ENCODE measurements around the gene RTTN. TPM values are rescaled to one million over a fixed set of nuclear protein-coding genes. Genes with fewer than 3 reads are reported as not detected.

RTTN gene
- total RNA-seq, 2 donors from 2014 or later: 22.3 to 35.4 TPM

DNA sequence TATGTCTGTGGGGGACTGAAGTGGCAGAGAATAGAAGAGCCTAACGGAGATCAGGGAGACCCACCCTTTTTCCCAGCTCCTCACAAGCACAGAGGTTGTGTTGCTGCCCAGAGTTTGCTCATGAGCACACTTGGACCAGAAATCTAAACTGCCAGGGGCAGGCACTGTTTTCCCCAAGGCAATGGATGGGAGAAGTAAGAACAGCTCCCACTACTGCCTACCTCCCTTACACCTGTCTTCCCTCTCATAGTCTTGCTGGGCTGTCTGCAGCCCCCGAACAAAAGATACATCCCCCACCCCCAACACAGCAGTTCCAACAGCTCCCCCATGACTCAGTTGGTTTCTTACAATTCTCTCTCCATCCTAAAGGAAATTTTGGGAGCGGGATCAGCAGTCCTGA lies 209.7 kb downstream of the RTTN start:
- no peak for TF ChIP-seq CTCF (conservative IDR thresholded peaks at IDR 0.05)
- H3K27ac Mint-ChIP-seq: no peak overlapping the region
- no peaks in the 10 kb centered on the region for H3K4me1 ChIP-seq (ENCODE audit: control insufficient read depth, insufficient read depth, low read length)
- H3K27me3 Mint-ChIP-seq (ENCODE audit: insufficient read depth): no peaks in the 10 kb centered on the region
- no peaks in the 10 kb centered on the region for H3K27me3 ChIP-seq (ENCODE audit: control insufficient read depth, insufficient read depth, low read length, poor library complexity, severe bottlenecking)
- H3K4me3 ChIP-seq (ENCODE audit: low read length): no peak overlapping the region
- 92 to 100% methylated on average over 2 to 3 of the region's 3 CpGs for WGBS, 2 experiments (ENCODE audit: insufficient coverage in 1 of 2, insufficient read length in 1 of 2)
- no peak overlapping the region for H3K4me3 Mint-ChIP-seq
- no peak overlapping the region for H3K27ac ChIP-seq (ENCODE audit: low read depth, low read length)
- peaks cover 3% of the 10 kb centered on the region for H3K9me3 Mint-ChIP-seq
- no peak overlapping the region for H3K9ac ChIP-seq (ENCODE audit: extremely low read depth, low read length, poor library complexity, severe bottlenecking)
- H3K9me3 ChIP-seq (ENCODE audit: control insufficient read depth, low read length): no peaks in the 10 kb centered on the region
- no peaks in the 10 kb centered on the region for H3K36me3 ChIP-seq (ENCODE audit: control insufficient read depth, insufficient read depth, low read length)
- DNase-seq: no peak
- H3K4me1 Mint-ChIP-seq: peaks cover 7% of the 10 kb centered on the region
- peaks cover 3% of the 10 kb centered on the region for H3K36me3 Mint-ChIP-seq (ENCODE audit: low read depth)

DNA sequence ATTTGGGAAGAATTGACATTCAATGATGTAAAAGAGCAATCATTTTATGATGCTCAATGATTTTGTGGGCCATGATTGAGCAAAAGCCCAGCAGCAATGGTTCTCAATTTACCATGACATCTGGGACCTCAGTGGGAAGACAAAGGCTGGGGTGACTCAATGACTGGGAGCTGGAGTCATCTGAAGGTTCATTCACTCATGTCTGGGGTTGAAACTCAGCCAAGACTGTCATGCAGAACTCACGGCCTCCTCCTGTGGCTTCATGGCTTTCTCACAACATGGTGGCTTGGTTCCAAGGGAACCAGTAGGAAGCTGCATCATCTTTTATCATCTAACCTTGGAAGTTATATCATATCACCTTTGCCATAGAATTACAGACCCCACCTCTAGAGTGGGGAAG lies 212.7 kb downstream of the RTTN start:
- H3K4me3 ChIP-seq (ENCODE audit: low read length): no peak overlapping the region
- 91% methylated on average over 1 of the region's 1 CpG; no CpG with 5 or more reads in 1 of the 2 experiments for WGBS, 2 experiments (ENCODE audit: insufficient coverage in 1 of 2, insufficient read length in 1 of 2)
- no peaks in the 10 kb centered on the region for H3K36me3 ChIP-seq (ENCODE audit: control insufficient read depth, insufficient read depth, low read length)
- Mint-ChIP-seq H3K36me3 (ENCODE audit: low read depth) (peaks cover 3% of the 10 kb centered on the region), H3K9me3 (peaks cover 3% of the 10 kb centered on the region), H3K4me1 (peaks cover 7% of the 10 kb centered on the region), H3K27me3 (ENCODE audit: insufficient read depth) (no peaks in the 10 kb centered on the region), H3K27ac (no peak overlapping the region), H3K4me3 (no peak overlapping the region)
- no peak overlapping the region for H3K27ac ChIP-seq (ENCODE audit: low read depth, low read length)
- no peak for DNase-seq
- no peaks in the 10 kb centered on the region for H3K9me3 ChIP-seq (ENCODE audit: control insufficient read depth, low read length)
- H3K27me3 ChIP-seq (ENCODE audit: control insufficient read depth, insufficient read depth, low read length, poor library complexity, severe bottlenecking): no peaks in the 10 kb centered on the region
- no peak overlapping the region for H3K9ac ChIP-seq (ENCODE audit: extremely low read depth, low read length, poor library complexity, severe bottlenecking)
- no peak for TF ChIP-seq CTCF (conservative IDR thresholded peaks at IDR 0.05)
- H3K4me1 ChIP-seq (ENCODE audit: control insufficient read depth, insufficient read depth, low read length): no peaks in the 10 kb centered on the region

- H3K4me3 Mint-ChIP-seq: no peak overlapping the region
- H3K9me3 Mint-ChIP-seq: peaks cover 3% of the 10 kb centered on the region
- H3K4me1 Mint-ChIP-seq: no peaks in the 10 kb centered on the region
- no peaks in the 10 kb centered on the region for H3K27me3 Mint-ChIP-seq (ENCODE audit: insufficient read depth)
- Histone ChIP-seq H3K9ac (ENCODE audit: extremely low read depth, low read length, poor library complexity, severe bottlenecking) (no peak overlapping the region), H3K4me3 (ENCODE audit: low read length) (no peak overlapping the region), H3K4me1 (ENCODE audit: control insufficient read depth, insufficient read depth, low read length) (no peaks in the 10 kb centered on the region), H3K36me3 (ENCODE audit: control insufficient read depth, insufficient read depth, low read length) (no peaks in the 10 kb centered on the region), H3K27ac (ENCODE audit: low read depth, low read length) (no peak overlapping the region), H3K9me3 (ENCODE audit: control insufficient read depth, low read length) (no peaks in the 10 kb centered on the region), H3K27me3 (ENCODE audit: control insufficient read depth, insufficient read depth, low read length, poor library complexity, severe bottlenecking) (no peaks in the 10 kb centered on the region)
- H3K27ac Mint-ChIP-seq: no peak overlapping the region
- 85% methylated on average over 1 of the region's 1 CpG; no CpG with 5 or more reads in 1 of the 2 experiments for WGBS, 2 experiments (ENCODE audit: insufficient coverage in 1 of 2, insufficient read length in 1 of 2)
- DNase-seq: no peak
- peaks cover 3% of the 10 kb centered on the region for H3K36me3 Mint-ChIP-seq (ENCODE audit: low read depth)
- no peak for TF ChIP-seq CTCF (conservative IDR thresholded peaks at IDR 0.05)
Measured at GRCh38 chr18:69987870-69988269, 217.6 kb downstream of the RTTN start.
